ENCODE measurements around the gene FERMT1. TPM values are rescaled to one million over a fixed set of nuclear protein-coding genes. Genes with fewer than 3 reads are reported as not detected.

Gene FERMT1
- total and polyA plus RNA-seq, 2 of the 13 experiments (the other 11 are each of a cell fraction or from before 2014, with no cell fraction given) = 15.8 to 29.5 TPM

GRCh38 chr20:6122873-6123648 is at the start of gene FERMT1 (continued):
- TF ChIP-seq, protein P1, sequence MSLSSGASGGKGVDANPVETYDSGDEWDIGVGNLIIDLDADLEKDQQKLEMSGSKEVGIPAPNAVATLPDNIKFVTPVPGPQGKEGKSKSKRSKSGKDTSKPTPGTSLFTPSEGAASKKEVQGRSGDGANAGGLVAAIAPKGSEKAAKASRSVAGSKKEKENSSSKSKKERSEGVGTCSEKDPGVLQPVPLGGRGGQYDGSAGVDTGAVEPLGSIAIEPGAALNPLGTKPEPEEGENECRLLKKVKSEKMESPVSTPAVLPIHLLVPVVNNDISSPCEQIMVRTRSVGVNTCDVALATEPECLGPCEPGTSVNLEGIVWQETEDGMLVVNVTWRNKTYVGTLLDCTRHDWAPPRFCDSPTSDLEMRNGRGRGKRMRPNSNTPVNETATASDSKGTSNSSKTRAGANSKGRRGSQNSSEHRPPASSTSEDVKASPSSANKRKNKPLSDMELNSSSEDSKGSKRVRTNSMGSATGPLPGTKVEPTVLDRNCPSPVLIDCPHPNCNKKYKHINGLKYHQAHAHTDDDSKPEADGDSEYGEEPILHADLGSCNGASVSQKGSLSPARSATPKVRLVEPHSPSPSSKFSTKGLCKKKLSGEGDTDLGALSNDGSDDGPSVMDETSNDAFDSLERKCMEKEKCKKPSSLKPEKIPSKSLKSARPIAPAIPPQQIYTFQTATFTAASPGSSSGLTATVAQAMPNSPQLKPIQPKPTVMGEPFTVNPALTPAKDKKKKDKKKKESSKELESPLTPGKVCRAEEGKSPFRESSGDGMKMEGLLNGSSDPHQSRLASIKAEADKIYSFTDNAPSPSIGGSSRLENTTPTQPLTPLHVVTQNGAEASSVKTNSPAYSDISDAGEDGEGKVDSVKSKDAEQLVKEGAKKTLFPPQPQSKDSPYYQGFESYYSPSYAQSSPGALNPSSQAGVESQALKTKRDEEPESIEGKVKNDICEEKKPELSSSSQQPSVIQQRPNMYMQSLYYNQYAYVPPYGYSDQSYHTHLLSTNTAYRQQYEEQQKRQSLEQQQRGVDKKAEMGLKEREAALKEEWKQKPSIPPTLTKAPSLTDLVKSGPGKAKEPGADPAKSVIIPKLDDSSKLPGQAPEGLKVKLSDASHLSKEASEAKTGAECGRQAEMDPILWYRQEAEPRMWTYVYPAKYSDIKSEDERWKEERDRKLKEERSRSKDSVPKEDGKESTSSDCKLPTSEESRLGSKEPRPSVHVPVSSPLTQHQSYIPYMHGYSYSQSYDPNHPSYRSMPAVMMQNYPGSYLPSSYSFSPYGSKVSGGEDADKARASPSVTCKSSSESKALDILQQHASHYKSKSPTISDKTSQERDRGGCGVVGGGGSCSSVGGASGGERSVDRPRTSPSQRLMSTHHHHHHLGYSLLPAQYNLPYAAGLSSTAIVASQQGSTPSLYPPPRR (CRISPR knock-in tag; IDR thresholded peaks at IDR 0.05; ENCODE audit: borderline replicate concordance) = peak; percentile 59; the same call in 1 of the 2 replicates
- TF ChIP-seq ZKSCAN1 (IDR thresholded peaks at IDR 0.05; ENCODE audit: low read length) (no peak), GFI1 (CRISPR knock-in tag; IDR thresholded peaks at IDR 0.05; ENCODE audit: borderline replicate concordance) (peak; percentile 70; the same call in 1 of the 2 replicates), ZSCAN5A (CRISPR knock-in tag; IDR thresholded peaks at IDR 0.05; ENCODE audit: borderline replicate concordance) (peak; percentile 48; the same call in 1 of the 2 replicates), NR1H2 (CRISPR knock-in tag; IDR thresholded peaks at IDR 0.05; ENCODE audit: borderline replicate concordance, low read depth) (0 out of 2 replicates have a peak, but pooled peaks have one; percentile 66), IKZF5 (CRISPR knock-in tag; IDR thresholded peaks at IDR 0.05) (peak; percentile 66), ZIK1 (CRISPR knock-in tag; IDR thresholded peaks at IDR 0.05; ENCODE audit: borderline replicate concordance, low read depth) (peak; percentile 97), AKAP8 (CRISPR knock-in tag; IDR thresholded peaks at IDR 0.05) (peak; percentile 89; the same call in 1 of the 2 replicates), YY1 (IDR thresholded peaks at IDR 0.05; ENCODE audit: insufficient read depth, insufficient replicate concordance, low read depth, low read length) (peak; percentile 2), FOXM1 (CRISPR knock-in tag; IDR thresholded peaks at IDR 0.05) (peak; percentile 2; the same call in 1 of the 2 replicates), RARG (CRISPR knock-in tag; IDR thresholded peaks at IDR 0.05; ENCODE audit: low read depth) (0 out of 2 replicates have a peak, but pooled peaks have one; percentile 86), ZNF326 (CRISPR knock-in tag; IDR thresholded peaks at IDR 0.05; ENCODE audit: borderline replicate concordance) (no peak)
- TF ChIP-seq, protein P2, sequence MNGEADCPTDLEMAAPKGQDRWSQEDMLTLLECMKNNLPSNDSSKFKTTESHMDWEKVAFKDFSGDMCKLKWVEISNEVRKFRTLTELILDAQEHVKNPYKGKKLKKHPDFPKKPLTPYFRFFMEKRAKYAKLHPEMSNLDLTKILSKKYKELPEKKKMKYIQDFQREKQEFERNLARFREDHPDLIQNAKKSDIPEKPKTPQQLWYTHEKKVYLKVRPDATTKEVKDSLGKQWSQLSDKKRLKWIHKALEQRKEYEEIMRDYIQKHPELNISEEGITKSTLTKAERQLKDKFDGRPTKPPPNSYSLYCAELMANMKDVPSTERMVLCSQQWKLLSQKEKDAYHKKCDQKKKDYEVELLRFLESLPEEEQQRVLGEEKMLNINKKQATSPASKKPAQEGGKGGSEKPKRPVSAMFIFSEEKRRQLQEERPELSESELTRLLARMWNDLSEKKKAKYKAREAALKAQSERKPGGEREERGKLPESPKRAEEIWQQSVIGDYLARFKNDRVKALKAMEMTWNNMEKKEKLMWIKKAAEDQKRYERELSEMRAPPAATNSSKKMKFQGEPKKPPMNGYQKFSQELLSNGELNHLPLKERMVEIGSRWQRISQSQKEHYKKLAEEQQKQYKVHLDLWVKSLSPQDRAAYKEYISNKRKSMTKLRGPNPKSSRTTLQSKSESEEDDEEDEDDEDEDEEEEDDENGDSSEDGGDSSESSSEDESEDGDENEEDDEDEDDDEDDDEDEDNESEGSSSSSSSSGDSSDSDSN (CRISPR knock-in tag; IDR thresholded peaks at IDR 0.05) = peak; percentile 100
- TF ChIP-seq, protein P3, sequence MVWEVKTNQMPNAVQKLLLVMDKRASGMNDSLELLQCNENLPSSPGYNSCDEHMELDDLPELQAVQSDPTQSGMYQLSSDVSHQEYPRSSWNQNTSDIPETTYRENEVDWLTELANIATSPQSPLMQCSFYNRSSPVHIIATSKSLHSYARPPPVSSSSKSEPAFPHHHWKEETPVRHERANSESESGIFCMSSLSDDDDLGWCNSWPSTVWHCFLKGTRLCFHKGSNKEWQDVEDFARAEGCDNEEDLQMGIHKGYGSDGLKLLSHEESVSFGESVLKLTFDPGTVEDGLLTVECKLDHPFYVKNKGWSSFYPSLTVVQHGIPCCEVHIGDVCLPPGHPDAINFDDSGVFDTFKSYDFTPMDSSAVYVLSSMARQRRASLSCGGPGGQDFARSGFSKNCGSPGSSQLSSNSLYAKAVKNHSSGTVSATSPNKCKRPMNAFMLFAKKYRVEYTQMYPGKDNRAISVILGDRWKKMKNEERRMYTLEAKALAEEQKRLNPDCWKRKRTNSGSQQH (CRISPR knock-in tag; IDR thresholded peaks at IDR 0.05; ENCODE audit: low read depth) = peak; percentile 44; the same call in 1 of the 2 replicates
